K562 (cell line): Measurements from ENCODE around the gene TRAPPC2L.

Experiments
- HES1 ChIP-seq: fragments of 450-650 bp; IDR thresholded peaks from 2 replicates; pipeline ENCODE4 v1.6.1; 2016; ENCODE audit warnings: low read depth, mild to moderate bottlenecking, moderate library complexity
- SMC3 ChIP-seq: conservative IDR thresholded peaks from 2 replicates; pipeline ENCODE4 v1.6.1; 2011; ENCODE audit warnings: low read depth, low read length, improper control_type of control experiment; ENCODE audit not compliant: insufficient read depth
- SREBF1 ChIP-seq: fragments of 150-350 bp; IDR thresholded peaks from 2 replicates; pipeline ENCODE4 v1.6.1; 2014; ENCODE audit warnings: antibody characterized with exemption, low read depth, low read length, borderline replicate concordance

- no peak for TF ChIP-seq HES1
- peak; percentile 83; the same call in 1 of the 2 replicates for TF ChIP-seq SMC3
- no peak for TF ChIP-seq SREBF1
Measured at GRCh38 chr16:88815901-88816589, 40.9 kb upstream of the TRAPPC2L start.
